Nephron (organoid): ENCODE results near the gene TATDN3.

Experiments used
- H3K27ac Mint-ChIP-seq, 3 experiments: 2 replicates each; pipeline ENCODE4 v1.8.0; 2020; ENCODE audit warnings: mixed read lengths in 3 of 3, mild to moderate bottlenecking in 2 of 3, moderate library complexity in 1 of 3
- H3K27me3 Mint-ChIP-seq: 2 replicates; pipeline ENCODE4 v1.8.0; 2021; ENCODE audit warnings: low read depth, mild to moderate bottlenecking, moderate library complexity, mixed read lengths
- H3K36me3 Mint-ChIP-seq: 2 replicates; pipeline ENCODE4 v1.8.0; 2020; ENCODE audit warnings: low read depth, mixed read lengths
- H3K4me1 Mint-ChIP-seq: 2 replicates; pipeline ENCODE4 v1.8.0; 2020; ENCODE audit warnings: mixed read lengths
- H3K4me3 Mint-ChIP-seq, 3 experiments: 2 replicates each; pipeline ENCODE4 v1.8.0; 2020; ENCODE audit warnings: mild to moderate bottlenecking in 3 of 3, mixed read lengths in 3 of 3, moderate library complexity in 2 of 3
- H3K9me3 Mint-ChIP-seq: 2 replicates; pipeline ENCODE4 v1.8.0; 2020; ENCODE audit warnings: mixed read lengths
- CTCF ChIP-seq, 3 experiments: fragments of 200-600 bp; sonication (generic); IDR thresholded peaks; one replicate each; pipeline ENCODE4 v1.5.0; 2021; ENCODE audit warnings: antibody characterized with exemption in 3 of 3; ENCODE audit not compliant: unreplicated experiment in 3 of 3

Gene TATDN3

GRCh38 chr1:212780759-212781158, 10.9 kb upstream of the TATDN3 start:
- H3K4me1 Mint-ChIP-seq, result no peaks in the 10 kb centered on the region
- no peak for TF ChIP-seq CTCF (IDR thresholded peaks at IDR 0.05; ENCODE audit: unreplicated experiment in 3 of 3)
- H3K36me3 Mint-ChIP-seq, result peaks cover 67% of the 10 kb centered on the region
- H3K27ac Mint-ChIP-seq, result no peak overlapping the region
- no peak overlapping the region for H3K4me3 Mint-ChIP-seq
- no peaks in the 10 kb centered on the region for H3K27me3 Mint-ChIP-seq
- H3K9me3 Mint-ChIP-seq, result peaks cover 9% of the 10 kb centered on the region

DNA sequence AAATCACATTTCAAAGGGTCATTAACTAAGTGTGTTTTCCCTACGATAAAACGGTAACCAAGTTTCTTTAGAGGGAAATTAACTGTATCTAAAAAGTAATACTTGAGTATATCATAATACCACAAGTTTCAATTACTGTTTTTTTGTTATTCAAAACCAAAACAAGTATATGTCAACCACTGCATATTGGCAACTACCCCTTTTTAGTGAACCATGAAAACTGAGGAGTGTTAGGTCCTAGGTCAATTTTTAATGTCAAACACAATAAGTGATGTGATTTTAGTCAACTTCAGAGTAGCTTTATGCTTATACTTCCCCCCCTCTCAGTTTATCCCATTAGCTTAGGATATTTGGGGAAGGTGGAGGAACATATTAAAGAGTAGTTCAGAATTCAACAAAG, 10.5 kb upstream of the TATDN3 start:
- no peak for TF ChIP-seq CTCF (IDR thresholded peaks at IDR 0.05; ENCODE audit: unreplicated experiment in 3 of 3)
- Mint-ChIP-seq H3K36me3 (peaks cover 70% of the 10 kb centered on the region), H3K4me1 (no peaks in the 10 kb centered on the region), H3K9me3 (peaks cover 9% of the 10 kb centered on the region), H3K27ac (no peak overlapping the region), H3K4me3 (no peak overlapping the region), H3K27me3 (no peaks in the 10 kb centered on the region)

GRCh38 chr1:212782422-212783154, 9.1 kb upstream of the TATDN3 start:
- no peak overlapping the region for H3K27ac Mint-ChIP-seq
- TF ChIP-seq CTCF (IDR thresholded peaks at IDR 0.05; ENCODE audit: unreplicated experiment in 3 of 3), result peak; percentile 54 to 78 (median 62)
- H3K9me3 Mint-ChIP-seq, result peaks cover 7% of the 10 kb centered on the region
- H3K4me1 Mint-ChIP-seq, result no peaks in the 10 kb centered on the region
- H3K36me3 Mint-ChIP-seq, result peaks cover 61% of the 10 kb centered on the region
- no peaks in the 10 kb centered on the region for H3K27me3 Mint-ChIP-seq
- H3K4me3 Mint-ChIP-seq, result no peak overlapping the region

DNA sequence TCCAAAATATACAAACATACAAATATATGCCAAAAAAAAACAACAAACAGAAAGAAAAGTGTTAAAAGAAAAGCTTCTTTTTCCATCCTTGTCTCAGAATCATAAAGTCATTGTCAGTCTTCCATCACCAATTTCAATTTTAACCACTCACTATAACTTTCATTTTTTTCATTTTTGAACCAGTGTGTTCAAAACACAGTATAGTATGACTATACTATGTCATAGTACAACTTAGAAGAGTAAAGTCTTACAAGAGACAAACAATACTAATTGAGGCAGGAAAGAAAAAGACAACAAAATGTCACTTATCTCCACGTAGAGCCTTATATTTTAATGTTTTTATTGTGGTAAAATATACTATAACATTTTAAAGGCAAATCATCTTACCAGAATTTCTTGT, 7.7 kb upstream of the TATDN3 start:
- H3K27me3 Mint-ChIP-seq, result no peaks in the 10 kb centered on the region
- no peaks in the 10 kb centered on the region for H3K9me3 Mint-ChIP-seq
- H3K36me3 Mint-ChIP-seq, result peaks cover 50% of the 10 kb centered on the region
- H3K4me1 Mint-ChIP-seq, result peaks cover 5% of the 10 kb centered on the region
- no peak overlapping the region for H3K27ac Mint-ChIP-seq
- no peak for TF ChIP-seq CTCF (IDR thresholded peaks at IDR 0.05; ENCODE audit: unreplicated experiment in 3 of 3)
- no peak overlapping the region for H3K4me3 Mint-ChIP-seq

DNA sequence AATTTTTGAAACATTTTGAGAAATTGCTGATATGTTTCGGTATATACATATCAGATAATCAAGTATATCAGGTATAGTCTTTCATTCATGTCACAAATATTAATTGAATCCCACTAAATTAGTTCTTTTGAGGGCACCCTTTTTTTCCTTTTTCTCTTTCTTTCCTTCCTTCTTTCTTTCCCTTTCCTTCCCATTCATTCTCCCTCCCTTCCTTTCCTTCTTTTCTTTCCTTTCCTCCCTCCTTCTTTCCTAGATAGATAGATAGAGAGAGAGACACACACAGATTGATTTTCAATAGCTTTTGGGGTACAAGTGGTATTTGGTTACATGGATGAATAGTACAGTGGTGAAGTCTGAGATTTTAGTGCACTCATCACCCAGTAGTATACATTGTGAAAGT, 5.8 kb upstream of the TATDN3 start:
- H3K4me1 Mint-ChIP-seq, result peaks cover 9% of the 10 kb centered on the region
- H3K36me3 Mint-ChIP-seq, result peaks cover 45% of the 10 kb centered on the region
- no peak overlapping the region for H3K4me3 Mint-ChIP-seq
- H3K9me3 Mint-ChIP-seq, result no peaks in the 10 kb centered on the region
- no peaks in the 10 kb centered on the region for H3K27me3 Mint-ChIP-seq
- H3K27ac Mint-ChIP-seq, result no peak overlapping the region
- no peak for TF ChIP-seq CTCF (IDR thresholded peaks at IDR 0.05; ENCODE audit: unreplicated experiment in 3 of 3)

DNA sequence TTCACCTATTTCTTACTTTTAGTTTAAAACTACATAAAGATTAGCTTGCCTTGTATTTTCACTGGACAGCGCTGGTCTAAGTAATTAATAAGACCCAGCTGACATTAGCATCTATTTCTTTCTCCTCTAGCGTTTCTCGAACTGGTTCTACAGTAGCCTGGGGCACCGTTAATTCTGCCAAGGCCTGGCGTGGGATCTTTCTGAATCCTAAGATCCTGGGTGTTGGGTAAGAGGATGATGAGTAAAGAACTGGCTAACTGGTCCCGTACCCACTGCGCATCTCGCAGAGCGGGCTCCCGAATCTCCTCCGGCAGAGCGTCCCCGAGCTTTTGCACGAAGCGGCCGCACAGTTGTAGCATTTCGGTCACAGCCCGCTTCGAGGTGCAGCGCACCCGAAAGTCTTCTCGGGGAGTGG, 426 bp upstream of the TATDN3 start:
- Mint-ChIP-seq H3K4me3 (peak overlapping the region; percentile 94 to 98 (median 96)), H3K27ac (peak overlapping the region; percentile 84 to 96 (median 94)), H3K9me3 (no peaks in the 10 kb centered on the region), H3K36me3 (peaks cover 12% of the 10 kb centered on the region), H3K4me1 (peaks cover 19% of the 10 kb centered on the region), H3K27me3 (no peaks in the 10 kb centered on the region)
- TF ChIP-seq CTCF (IDR thresholded peaks at IDR 0.05; ENCODE audit: unreplicated experiment in 3 of 3), result no peak
